ENCODE measurements around the gene ALB.

ALB gene

GRCh38 chr4:73405138-73405537 lies 1.1 kb downstream of the ALB start:
- H3K27me3 ChIP-seq (ENCODE audit: control insufficient read depth, insufficient read depth, low read length) = no peaks in the 10 kb centered on the region
- H3K9ac ChIP-seq = no peak overlapping the region
- no peak overlapping the region for H3K4me2 ChIP-seq (ENCODE audit: low read length)
- H3K79me2 ChIP-seq = no peaks in the 10 kb centered on the region
- no peaks in the 10 kb centered on the region for H3K36me3 ChIP-seq (ENCODE audit: control insufficient read depth, insufficient read depth, low read length)
- TF ChIP-seq CTCF (IDR thresholded peaks at IDR 0.05) = no peak
- no peaks in the 10 kb centered on the region for H3K4me1 ChIP-seq
- H3K27ac ChIP-seq = no peak overlapping the region
- H3K4me3 ChIP-seq (ENCODE audit: low read depth, low read length) = no peak overlapping the region
- H3K9me3 ChIP-seq (ENCODE audit: control insufficient read depth, low read length) = no peaks in the 10 kb centered on the region
- no peak overlapping the region for H2AFZ ChIP-seq

DNA sequence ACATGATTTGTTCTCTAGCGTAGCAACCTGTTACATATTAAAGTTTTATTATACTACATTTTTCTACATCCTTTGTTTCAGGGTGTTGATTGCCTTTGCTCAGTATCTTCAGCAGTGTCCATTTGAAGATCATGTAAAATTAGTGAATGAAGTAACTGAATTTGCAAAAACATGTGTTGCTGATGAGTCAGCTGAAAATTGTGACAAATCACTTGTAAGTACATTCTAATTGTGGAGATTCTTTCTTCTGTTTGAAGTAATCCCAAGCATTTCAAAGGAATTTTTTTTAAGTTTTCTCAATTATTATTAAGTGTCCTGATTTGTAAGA lies 2.4 kb downstream of the ALB start:
- Histone ChIP-seq H3K79me2 (no peaks in the 10 kb centered on the region), H3K4me2 (ENCODE audit: low read length) (no peak overlapping the region), H3K27ac (no peak overlapping the region), H3K4me3 (ENCODE audit: low read depth, low read length) (no peak overlapping the region), H2AFZ (no peak overlapping the region), H3K27me3 (ENCODE audit: control insufficient read depth, insufficient read depth, low read length) (no peaks in the 10 kb centered on the region), H3K9me3 (ENCODE audit: control insufficient read depth, low read length) (no peaks in the 10 kb centered on the region), H3K9ac (no peak overlapping the region), H3K4me1 (no peaks in the 10 kb centered on the region), H3K36me3 (ENCODE audit: control insufficient read depth, insufficient read depth, low read length) (no peaks in the 10 kb centered on the region)
- no peak for TF ChIP-seq CTCF (IDR thresholded peaks at IDR 0.05)

DNA sequence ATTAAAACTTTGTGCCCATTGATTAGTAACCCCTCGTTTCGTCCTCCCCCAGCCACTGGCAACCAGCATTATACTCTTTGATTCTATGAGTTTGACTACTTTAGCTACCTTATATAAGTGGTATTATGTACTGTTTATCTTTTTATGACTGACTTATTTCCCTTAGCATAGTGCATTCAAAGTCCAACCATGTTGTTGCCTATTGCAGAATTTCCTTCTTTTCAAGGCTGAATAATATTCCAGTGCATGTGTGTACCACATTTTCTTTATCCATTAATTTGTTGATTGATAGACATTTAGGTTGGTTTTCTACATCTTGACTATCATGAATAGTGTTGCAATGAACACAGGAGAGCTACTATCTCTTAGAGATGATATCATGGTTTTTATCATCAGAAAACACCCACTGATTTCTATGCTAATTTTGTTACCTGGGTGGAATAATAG lies 3.2 kb downstream of the ALB start:
- no peak overlapping the region for H3K9ac ChIP-seq
- no peak for TF ChIP-seq CTCF (IDR thresholded peaks at IDR 0.05)

GRCh38 chr4:73408181-73408867 lies 4.2 kb downstream of the ALB start:
- H3K27me3 ChIP-seq (ENCODE audit: control insufficient read depth, insufficient read depth, low read length) = no peaks in the 10 kb centered on the region
- TF ChIP-seq CTCF (IDR thresholded peaks at IDR 0.05) = no peak
- no peaks in the 10 kb centered on the region for H3K36me3 ChIP-seq (ENCODE audit: control insufficient read depth, insufficient read depth, low read length)

More for the DNA sequence above, 3.2 kb downstream of the ALB start:
- H3K27ac ChIP-seq = no peak overlapping the region
- H3K79me2 ChIP-seq = no peaks in the 10 kb centered on the region
- H3K4me3 ChIP-seq (ENCODE audit: low read depth, low read length) = no peak overlapping the region
- H3K4me1 ChIP-seq = no peaks in the 10 kb centered on the region
- no peak overlapping the region for H2AFZ ChIP-seq
- H3K36me3 ChIP-seq (ENCODE audit: control insufficient read depth, insufficient read depth, low read length) = no peaks in the 10 kb centered on the region
- no peaks in the 10 kb centered on the region for H3K9me3 ChIP-seq (ENCODE audit: control insufficient read depth, low read length)
- no peak overlapping the region for H3K4me2 ChIP-seq (ENCODE audit: low read length)
- no peaks in the 10 kb centered on the region for H3K27me3 ChIP-seq (ENCODE audit: control insufficient read depth, insufficient read depth, low read length)

More at GRCh38 chr4:73408181-73408867, 4.2 kb downstream of the ALB start:
- no peak overlapping the region for H2AFZ ChIP-seq
- no peak overlapping the region for H3K9ac ChIP-seq
- H3K27ac ChIP-seq = no peak overlapping the region
- H3K4me1 ChIP-seq = no peaks in the 10 kb centered on the region
- H3K4me3 ChIP-seq (ENCODE audit: low read depth, low read length) = no peak overlapping the region
- H3K79me2 ChIP-seq = no peaks in the 10 kb centered on the region
- no peaks in the 10 kb centered on the region for H3K9me3 ChIP-seq (ENCODE audit: control insufficient read depth, low read length)
- H3K4me2 ChIP-seq (ENCODE audit: low read length) = no peak overlapping the region
